Measurements from ENCODE around the gene CEP128. TPM values are rescaled to one million over a fixed set of nuclear protein-coding genes. Genes with fewer than 3 reads are reported as not detected.

The CEP128 gene
- total RNA-seq, 1 donor from 2014 or later = 9.7 TPM

DNA sequence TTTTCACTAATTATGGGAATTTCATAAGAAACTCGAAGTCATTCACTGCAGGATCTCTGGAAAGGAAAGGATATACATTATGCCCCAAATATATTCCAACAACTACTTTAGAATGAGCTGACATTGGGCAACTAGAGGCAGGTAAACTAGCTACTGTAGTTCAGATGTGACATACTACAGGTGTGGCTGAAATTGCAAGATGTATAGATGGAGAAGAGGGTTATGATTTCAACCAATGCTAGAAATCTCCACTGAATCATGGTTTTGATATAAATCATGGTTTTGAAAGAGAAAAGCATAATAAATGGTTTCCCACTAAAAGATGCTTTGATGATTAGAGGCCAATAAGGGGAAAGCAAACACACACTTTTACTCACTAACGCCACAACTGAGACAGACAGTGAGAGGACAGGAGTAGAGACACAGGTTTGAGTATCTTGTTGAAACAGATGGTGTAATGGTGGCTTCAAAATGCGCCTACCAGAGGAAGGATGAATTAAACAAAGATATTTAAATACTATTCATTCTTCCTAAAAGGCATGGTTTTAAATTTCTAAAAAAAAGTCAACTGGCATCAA is 434.2 kb downstream of the CEP128 start:
- Mint-ChIP-seq H3K27me3 (ENCODE audit: unreplicated experiment) (no peaks in the 10 kb centered on the region), H3K27ac (ENCODE audit: unreplicated experiment) (no peak overlapping the region), H3K36me3 (ENCODE audit: unreplicated experiment) (peaks cover 23% of the 10 kb centered on the region), H3K9me3 (ENCODE audit: unreplicated experiment) (peaks cover 22% of the 10 kb centered on the region), H3K4me3 (ENCODE audit: unreplicated experiment) (no peak overlapping the region), H3K4me1 (ENCODE audit: unreplicated experiment) (no peaks in the 10 kb centered on the region)
- no peak for DNase-seq (ENCODE audit: extremely low spot score, unreplicated experiment)
- TF ChIP-seq, protein P1, sequence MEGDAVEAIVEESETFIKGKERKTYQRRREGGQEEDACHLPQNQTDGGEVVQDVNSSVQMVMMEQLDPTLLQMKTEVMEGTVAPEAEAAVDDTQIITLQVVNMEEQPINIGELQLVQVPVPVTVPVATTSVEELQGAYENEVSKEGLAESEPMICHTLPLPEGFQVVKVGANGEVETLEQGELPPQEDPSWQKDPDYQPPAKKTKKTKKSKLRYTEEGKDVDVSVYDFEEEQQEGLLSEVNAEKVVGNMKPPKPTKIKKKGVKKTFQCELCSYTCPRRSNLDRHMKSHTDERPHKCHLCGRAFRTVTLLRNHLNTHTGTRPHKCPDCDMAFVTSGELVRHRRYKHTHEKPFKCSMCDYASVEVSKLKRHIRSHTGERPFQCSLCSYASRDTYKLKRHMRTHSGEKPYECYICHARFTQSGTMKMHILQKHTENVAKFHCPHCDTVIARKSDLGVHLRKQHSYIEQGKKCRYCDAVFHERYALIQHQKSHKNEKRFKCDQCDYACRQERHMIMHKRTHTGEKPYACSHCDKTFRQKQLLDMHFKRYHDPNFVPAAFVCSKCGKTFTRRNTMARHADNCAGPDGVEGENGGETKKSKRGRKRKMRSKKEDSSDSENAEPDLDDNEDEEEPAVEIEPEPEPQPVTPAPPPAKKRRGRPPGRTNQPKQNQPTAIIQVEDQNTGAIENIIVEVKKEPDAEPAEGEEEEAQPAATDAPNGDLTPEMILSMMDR (IDR thresholded peaks at IDR 0.05) = no peak

DNA sequence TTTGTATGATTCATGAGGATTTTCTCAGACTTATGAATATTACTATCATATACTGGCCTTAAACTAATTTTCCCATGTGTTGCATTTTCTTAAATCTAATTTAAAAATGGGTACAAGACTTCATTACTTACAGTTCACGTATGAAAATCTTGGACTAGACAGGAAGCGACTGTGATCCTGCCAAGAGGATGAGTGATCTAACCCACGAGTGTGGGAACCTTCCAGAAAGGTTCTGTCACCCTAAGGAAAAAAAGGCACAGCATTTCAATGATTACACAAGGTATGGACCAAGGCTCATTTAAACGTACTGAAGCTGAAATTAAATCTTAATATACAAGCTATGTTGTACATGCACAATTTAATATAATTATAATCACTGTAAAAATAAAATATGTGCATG is 436.8 kb downstream of the CEP128 start:
- Mint-ChIP-seq H3K36me3 (ENCODE audit: unreplicated experiment) (peaks cover 9% of the 10 kb centered on the region), H3K27ac (ENCODE audit: unreplicated experiment) (no peak overlapping the region), H3K4me1 (ENCODE audit: unreplicated experiment) (peaks cover 2% of the 10 kb centered on the region), H3K27me3 (ENCODE audit: unreplicated experiment) (no peaks in the 10 kb centered on the region), H3K4me3 (ENCODE audit: unreplicated experiment) (no peak overlapping the region), H3K9me3 (ENCODE audit: unreplicated experiment) (peaks cover under 1% of the 10 kb centered on the region)
- TF ChIP-seq, protein P1 (IDR thresholded peaks at IDR 0.05) = no peak
- DNase-seq (ENCODE audit: extremely low spot score, unreplicated experiment) = no peak

DNA sequence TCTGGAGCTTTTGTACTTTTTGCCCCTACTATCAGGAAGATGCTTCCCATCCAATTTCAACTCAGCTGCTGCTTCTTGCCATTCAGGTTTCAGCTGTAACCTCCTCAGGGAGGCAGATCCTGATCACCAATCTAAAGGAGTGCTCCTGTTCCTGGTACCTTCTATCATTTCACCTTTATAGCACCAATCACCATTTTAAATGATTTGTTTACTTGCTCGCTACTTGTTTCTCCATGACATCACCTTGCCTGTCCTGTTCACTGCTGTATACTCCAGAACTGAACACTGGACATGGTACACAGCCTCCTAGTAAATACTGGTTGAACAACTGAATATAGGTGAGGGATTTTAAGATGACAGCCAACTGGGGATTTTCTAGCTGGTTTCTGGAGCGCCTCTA is 443.0 kb downstream of the CEP128 start:
- TF ChIP-seq, protein P1 (IDR thresholded peaks at IDR 0.05) = no peak
- peaks cover 11% of the 10 kb centered on the region for H3K4me1 Mint-ChIP-seq (ENCODE audit: unreplicated experiment)

DNA sequence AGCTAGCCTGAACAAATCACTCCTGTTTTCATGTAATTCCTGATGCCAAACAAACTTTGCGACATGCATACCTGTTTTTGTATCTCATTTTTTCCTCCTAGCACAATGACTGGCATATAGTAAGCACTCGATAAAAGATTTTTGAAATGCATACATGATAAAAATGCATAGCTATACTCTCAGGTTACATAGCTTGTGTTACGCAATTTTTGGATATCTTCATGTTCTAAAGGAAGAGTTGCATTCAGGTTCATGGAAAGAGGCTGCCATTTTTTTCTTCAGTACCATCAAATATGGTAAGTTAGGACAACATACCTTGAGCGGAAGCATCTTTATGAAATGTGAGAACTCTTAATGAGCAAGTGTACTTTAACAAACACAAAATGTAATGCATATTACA is 445.4 kb downstream of the CEP128 start:
- Mint-ChIP-seq H3K27me3 (ENCODE audit: unreplicated experiment) (no peaks in the 10 kb centered on the region), H3K4me3 (ENCODE audit: unreplicated experiment) (no peak overlapping the region), H3K27ac (ENCODE audit: unreplicated experiment) (no peak overlapping the region), H3K4me1 (ENCODE audit: unreplicated experiment) (peaks cover 30% of the 10 kb centered on the region), H3K36me3 (ENCODE audit: unreplicated experiment) (no peaks in the 10 kb centered on the region), H3K9me3 (ENCODE audit: unreplicated experiment) (peaks cover 7% of the 10 kb centered on the region)
- DNase-seq (ENCODE audit: extremely low spot score, unreplicated experiment) = no peak
- TF ChIP-seq, protein P1 (IDR thresholded peaks at IDR 0.05) = no peak

More for the DNA sequence above, 443.0 kb downstream of the CEP128 start:
- Mint-ChIP-seq H3K27me3 (ENCODE audit: unreplicated experiment) (no peaks in the 10 kb centered on the region), H3K9me3 (ENCODE audit: unreplicated experiment) (peaks cover 6% of the 10 kb centered on the region), H3K36me3 (ENCODE audit: unreplicated experiment) (peaks cover 5% of the 10 kb centered on the region), H3K27ac (ENCODE audit: unreplicated experiment) (no peak overlapping the region), H3K4me3 (ENCODE audit: unreplicated experiment) (no peak overlapping the region)
- DNase-seq (ENCODE audit: extremely low spot score, unreplicated experiment) = no peak

DNA sequence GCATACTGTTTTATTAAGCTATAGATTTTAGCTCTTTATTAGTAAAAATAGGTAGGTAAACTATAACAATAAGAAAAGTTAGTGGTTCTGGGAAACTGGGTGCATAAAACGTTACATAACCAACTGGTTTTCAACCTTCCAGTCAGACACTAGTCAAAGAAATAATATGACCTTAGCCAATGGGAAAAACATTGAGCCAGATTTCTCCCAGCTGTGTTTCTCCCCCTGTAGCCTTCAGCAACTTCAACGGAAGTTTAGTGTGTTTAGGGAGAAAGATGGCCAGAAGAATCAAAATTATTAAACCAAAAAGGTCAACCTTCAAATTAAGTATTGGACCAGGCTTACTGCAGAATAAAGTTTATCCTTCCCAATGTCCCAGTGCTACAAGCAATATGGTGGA is 446.8 kb downstream of the CEP128 start:
- TF ChIP-seq, protein P1 (IDR thresholded peaks at IDR 0.05) = no peak
- no peaks in the 10 kb centered on the region for H3K36me3 Mint-ChIP-seq (ENCODE audit: unreplicated experiment)
- peaks cover 38% of the 10 kb centered on the region for H3K4me1 Mint-ChIP-seq (ENCODE audit: unreplicated experiment)
- no peak for DNase-seq (ENCODE audit: extremely low spot score, unreplicated experiment)
- no peak overlapping the region for H3K27ac Mint-ChIP-seq (ENCODE audit: unreplicated experiment)
- H3K4me3 Mint-ChIP-seq (ENCODE audit: unreplicated experiment) = no peak overlapping the region
- peaks cover 12% of the 10 kb centered on the region for H3K9me3 Mint-ChIP-seq (ENCODE audit: unreplicated experiment)
- no peaks in the 10 kb centered on the region for H3K27me3 Mint-ChIP-seq (ENCODE audit: unreplicated experiment)
